Stimulated activated CD8-positive, alpha-beta memory T cell treated with anti-CD3 and anti-CD28 coated beads, Interleukin-12 subunit alpha, Interleukin-12 subunit beta, amount 100 ng/mL, for 24 hours (primary cell): ENCODE results near the gene GSG1L2.

Experiments
- DNase-seq: peaks from one replicate; pipeline ENCODE4 v3.0.0-alpha.2; 2020; ENCODE audit errors: extremely low read depth

The GSG1L2 gene

GRCh38 chr17:9824797-9825338 is 3.0 kb upstream of the GSG1L2 start:
- no peak for DNase-seq

- no peak for DNase-seq
These were observed 2.2 kb upstream of the GSG1L2 start for GRCh38 chr17:9824094-9824493.

GRCh38 chr17:9820448-9820847 is 1.4 kb downstream of the GSG1L2 start:
- no peak for DNase-seq

GRCh38 chr17:9818760-9819159 is 3.1 kb downstream of the GSG1L2 start:
- DNase-seq, result no peak

GRCh38 chr17:9817086-9817485 is 4.8 kb downstream of the GSG1L2 start:
- no peak for DNase-seq

GRCh38 chr17:9816472-9816871 is 5.4 kb downstream of the GSG1L2 start:
- DNase-seq, result no peak

- no peak for DNase-seq
These were observed 7.4 kb downstream of the GSG1L2 start for GRCh38 chr17:9814337-9814945.

GRCh38 chr17:9813166-9813565 is 8.7 kb downstream of the GSG1L2 start:
- no peak for DNase-seq

- DNase-seq, result no peak
These were observed 10.3 kb downstream of the GSG1L2 start for GRCh38 chr17:9811537-9811936.

- DNase-seq, result no peak
These were observed 10.8 kb downstream of the GSG1L2 start for GRCh38 chr17:9811086-9811485.

- DNase-seq, result no peak
These were observed 11.6 kb downstream of the GSG1L2 start for GRCh38 chr17:9810100-9810949.

GRCh38 chr17:9809409-9809808 is 12.5 kb downstream of the GSG1L2 start:
- DNase-seq, result no peak

GRCh38 chr17:9806699-9807098 is 15.2 kb downstream of the GSG1L2 start:
- DNase-seq, result no peak

- no peak for DNase-seq
These were observed 16.1 kb downstream of the GSG1L2 start for GRCh38 chr17:9805769-9806168.

GRCh38 chr17:9802697-9803096 is 19.2 kb downstream of the GSG1L2 start:
- no peak for DNase-seq

GRCh38 chr17:9802294-9802693 is 19.6 kb downstream of the GSG1L2 start:
- DNase-seq, result no peak

GRCh38 chr17:9801505-9801904 is 20.4 kb downstream of the GSG1L2 start:
- no peak for DNase-seq

- no peak for DNase-seq
These were observed 23.2 kb downstream of the GSG1L2 start for GRCh38 chr17:9798724-9799123.

GRCh38 chr17:9798008-9798407 is 23.9 kb downstream of the GSG1L2 start:
- no peak for DNase-seq

- no peak for DNase-seq
These were observed 29.6 kb downstream of the GSG1L2 start for GRCh38 chr17:9792181-9792840.

- DNase-seq, result no peak
These were observed 30.7 kb downstream of the GSG1L2 start, which contains the start of gene DHRS7C for GRCh38 chr17:9790889-9791876. Gene DHRS7C, minus strand, starts transcription at chr17:9791592. Its CDS starts 308 bp downstream, at chr17:9791284.
